Renal pelvis (tissue), 4 donors: Measurements from ENCODE around the gene GMCL1. TPM values are rescaled to one million over a fixed set of nuclear protein-coding genes. Genes with fewer than 3 reads are reported as not detected.
A peak's percentile ranks its signal among the peaks of the same experiment; 100 is the strongest.
"Not testable (repeated sequence)": the region's sequence is repeated elsewhere in the genome, so short reads cannot be mapped to it uniquely, and the experiment has no call there.

Experiments
- DNase-seq: peaks from one replicate; pipeline ENCODE4 v3.0.0-alpha.2; 2013
- polyA plus RNA-seq, 3 donors: library from polyadenylated mRNA; unstranded; fragments of 120-200 nt; gene quantifications; one replicate each; pipeline ENCODE4 v1.2.1, GENCODE V29; 2013; ENCODE audit not compliant: insufficient read length in 3 of 3

The GMCL1 gene
- polyA plus RNA-seq, 3 donors, result 22.6 to 34.2 (median 33.7) TPM

DNA sequence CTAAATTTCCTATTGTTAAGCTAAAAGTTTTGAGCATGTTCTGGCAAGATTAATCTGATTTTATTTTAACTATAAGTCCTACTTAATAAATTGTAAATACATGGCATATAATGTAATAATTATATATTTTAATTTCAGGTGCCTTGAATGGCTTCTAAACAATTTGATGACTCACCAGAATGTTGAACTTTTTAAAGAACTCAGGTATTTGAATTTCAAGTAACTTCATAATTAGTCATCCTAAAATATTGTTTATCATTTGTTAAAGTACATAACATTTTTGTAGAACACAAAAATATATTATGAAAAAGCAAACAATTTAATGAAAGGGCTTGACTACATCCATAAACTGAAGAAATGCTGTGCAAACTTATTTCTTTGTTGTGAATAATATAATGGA, 14.5 kb downstream of the GMCL1 start:
- DNase-seq, result no peak

DNA sequence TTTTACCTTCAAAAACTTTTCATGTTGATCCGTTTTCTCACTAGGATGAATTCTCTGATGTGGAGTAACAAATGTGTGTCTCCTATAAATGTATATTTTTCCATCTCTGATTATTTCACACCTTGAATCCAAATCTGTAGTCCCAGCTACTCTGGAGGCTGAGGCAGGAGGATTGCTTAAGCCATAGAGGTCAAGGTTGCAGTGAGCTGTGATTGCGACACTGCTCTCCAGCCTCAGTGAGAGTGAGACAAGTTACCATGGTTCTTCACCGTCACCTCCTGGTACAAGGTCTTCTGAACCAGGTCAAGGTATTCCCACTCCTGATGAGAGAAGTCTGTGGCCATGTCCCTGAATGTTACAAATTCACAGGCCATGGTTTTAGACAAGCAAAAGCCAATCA, 15.1 kb downstream of the GMCL1 start:
- no peak for DNase-seq

GRCh38 chr2:69846182-69847067, 17.0 kb downstream of the GMCL1 start:
- no peak for DNase-seq

DNA sequence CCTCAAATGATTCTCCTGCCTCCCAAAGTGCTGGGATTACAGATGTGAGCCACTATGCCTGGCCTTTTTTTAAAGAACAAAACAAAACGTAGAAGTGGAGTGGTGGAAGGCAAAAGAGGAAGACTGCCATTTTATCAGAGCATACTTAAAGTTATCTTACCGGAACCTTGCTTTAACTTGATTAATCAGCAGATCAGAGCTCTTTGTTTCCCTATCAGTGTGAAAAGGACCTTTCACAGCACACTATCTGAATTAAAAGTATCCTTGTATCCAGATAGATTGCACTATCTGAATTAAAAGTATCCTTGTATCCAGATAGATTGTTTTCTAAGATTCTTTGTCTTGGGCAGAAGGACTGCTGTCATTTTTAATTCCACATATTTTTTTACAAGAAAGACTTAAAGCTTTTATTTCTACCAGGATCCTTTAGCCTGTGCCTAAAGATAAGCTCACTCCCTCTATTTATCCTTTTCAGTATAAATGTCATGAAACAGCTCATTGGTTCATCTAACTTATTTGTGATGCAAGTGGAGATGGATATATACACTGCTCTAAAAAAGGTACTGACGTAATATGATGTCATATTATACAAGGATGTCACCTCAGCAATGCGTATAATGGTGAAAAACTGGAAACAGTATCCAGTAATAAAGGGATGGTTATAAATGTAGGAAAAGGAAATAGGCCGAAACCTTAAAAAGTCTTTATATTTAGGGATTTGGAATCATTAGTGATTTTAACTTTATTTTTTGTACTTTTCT, 17.8 kb downstream of the GMCL1 start:
- DNase-seq, result no peak

- DNase-seq, result no peak
Observed at GRCh38 chr2:69848186-69848790, 18.8 kb downstream of the GMCL1 start.

- DNase-seq, result no peak
Observed at GRCh38 chr2:69858261-69858660, 28.8 kb downstream of the GMCL1 start.

DNA sequence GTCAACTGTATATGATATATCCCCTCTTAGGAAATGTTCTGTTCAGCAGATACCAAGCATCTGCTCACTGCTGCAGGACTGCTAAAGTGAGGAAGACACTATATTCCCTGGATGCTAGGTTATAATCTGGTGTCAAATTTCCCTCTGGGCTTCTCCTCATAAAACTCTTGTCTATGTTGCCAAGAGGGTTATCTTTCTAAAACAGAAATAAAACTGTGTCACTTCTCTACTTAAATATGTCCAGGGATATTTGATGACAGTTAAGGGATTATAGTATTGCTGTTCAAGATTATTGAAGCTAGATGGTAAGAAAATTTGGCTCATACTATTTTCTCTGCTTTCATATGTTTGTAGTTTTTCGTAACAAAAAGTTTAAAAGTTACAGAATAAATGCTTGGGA, 33.8 kb downstream of the GMCL1 start:
- DNase-seq, result no peak

GRCh38 chr2:69888451-69888850, 59.0 kb downstream of the GMCL1 start:
- DNase-seq, result no peak

- DNase-seq, result no peak
Observed at GRCh38 chr2:69889302-69889701, 59.8 kb downstream of the GMCL1 start.

DNA sequence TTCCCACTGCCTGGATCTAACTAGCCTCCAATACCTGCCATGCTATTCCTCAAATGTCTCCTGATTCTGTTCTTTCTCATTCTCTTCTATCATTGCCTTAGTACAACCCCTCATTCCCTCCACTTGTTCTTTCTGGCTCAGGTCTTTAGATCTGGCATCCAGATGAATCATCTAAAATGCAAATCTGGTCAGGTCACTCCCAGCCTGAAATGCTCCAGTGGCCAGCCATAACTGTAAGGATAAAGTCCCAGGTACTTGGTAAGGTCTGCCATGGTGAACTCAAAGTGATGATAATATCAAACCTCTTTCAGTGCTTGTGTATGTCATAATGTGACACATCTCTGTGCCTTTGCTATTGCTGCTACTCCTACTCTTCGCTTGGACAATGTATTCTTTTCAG, 61.4 kb downstream of the GMCL1 start:
- no peak for DNase-seq

GRCh38 chr2:69892838-69893424, 63.5 kb downstream of the GMCL1 start:
- DNase-seq, result not testable (repeated sequence)

DNA sequence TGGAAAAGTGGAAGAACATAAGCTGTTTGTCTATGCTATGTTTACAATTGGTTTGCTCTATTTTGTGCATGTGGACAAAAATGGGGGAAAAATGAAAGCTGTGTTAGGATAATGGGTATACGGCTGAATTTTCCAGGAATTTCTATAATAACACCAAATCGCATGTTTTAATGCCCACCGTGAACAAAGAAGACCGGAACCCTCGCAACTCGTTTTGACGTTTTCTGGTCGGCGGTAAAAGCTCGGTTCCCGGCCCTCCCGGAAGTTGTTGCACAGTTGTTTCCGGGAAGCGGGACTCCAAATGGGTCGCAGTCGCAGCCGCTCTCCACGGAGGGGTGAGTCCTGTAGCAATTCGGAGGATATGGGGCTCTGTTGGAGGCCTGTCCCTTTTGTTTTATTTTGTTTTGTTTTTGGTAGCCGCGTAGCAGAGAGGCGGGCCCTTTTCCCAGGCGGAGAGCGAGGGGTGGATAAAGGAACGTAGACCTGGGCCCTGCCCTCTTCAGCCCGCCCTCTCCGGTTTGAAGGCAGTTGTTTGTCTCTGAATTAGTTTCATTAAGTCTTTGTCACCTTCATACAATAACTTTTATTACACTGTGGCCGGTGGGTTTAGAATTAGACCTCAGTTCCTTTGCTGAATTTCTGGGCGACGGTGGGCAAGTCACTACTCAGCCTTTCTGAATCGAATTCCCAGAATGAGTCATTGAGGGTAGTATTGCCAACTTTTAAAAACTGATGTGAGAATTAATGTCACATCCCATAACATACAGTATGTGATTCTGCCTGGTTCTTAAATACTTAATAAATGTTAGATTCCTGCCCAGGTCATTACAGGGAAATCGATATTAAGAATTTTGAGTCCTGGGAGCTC, 64.5 kb downstream of the GMCL1 start, which contains the start of gene SNRNP27:
TSS of gene SNRNP27 (plus strand) at position 273 of the 868 bp plus-strand sequence. CDS start at position 302, 29 bp downstream.
- peak; percentile 83 for DNase-seq

DNA sequence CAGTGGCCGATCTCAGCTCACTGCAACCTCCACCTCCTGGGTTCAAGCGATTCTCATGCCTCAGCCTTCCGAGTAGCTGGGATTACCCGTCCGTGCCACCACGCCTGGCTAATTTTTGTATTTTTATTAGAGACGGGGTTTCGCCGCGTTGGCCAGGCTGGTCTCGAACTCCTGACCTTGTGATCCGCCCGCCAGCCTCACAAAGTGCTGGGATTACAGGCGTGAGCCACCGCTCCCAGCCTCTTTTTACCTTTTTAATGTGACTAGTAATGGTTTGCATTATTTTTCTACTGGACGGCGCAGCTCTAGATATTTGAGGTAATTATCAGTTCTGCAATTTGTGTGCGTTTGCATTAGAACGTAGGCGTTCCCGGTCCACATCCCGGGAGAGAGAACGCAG, 65.3 kb downstream of the GMCL1 start:
- DNase-seq, result not testable (repeated sequence)

GRCh38 chr2:69902213-69902922, 72.9 kb downstream of the GMCL1 start:
- no peak for DNase-seq

DNA sequence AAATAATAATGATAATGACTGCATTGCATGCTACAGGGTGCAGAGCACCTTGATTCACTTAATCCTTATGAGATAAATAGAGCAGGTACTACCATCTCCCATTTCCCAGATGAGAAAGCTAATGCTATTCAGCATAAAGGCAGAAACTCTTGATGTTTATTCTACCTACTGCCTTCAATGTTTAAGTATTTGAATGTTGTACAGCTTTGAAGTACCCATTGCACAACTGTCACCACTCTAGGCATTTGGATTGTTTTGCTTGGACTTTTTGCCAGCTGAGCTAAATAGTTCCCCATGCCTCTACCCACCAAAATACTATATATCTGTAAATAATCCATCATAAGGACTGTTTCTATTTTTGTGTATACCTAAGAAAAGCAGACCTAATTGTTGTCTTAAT, 77.8 kb downstream of the GMCL1 start:
- DNase-seq, result no peak

GRCh38 chr2:69911985-69912563, 82.6 kb downstream of the GMCL1 start:
- peak; percentile 68 for DNase-seq

- DNase-seq, result peak; percentile 100
Observed at GRCh38 chr2:69914164-69914949, 84.9 kb downstream of the GMCL1 start.

DNA sequence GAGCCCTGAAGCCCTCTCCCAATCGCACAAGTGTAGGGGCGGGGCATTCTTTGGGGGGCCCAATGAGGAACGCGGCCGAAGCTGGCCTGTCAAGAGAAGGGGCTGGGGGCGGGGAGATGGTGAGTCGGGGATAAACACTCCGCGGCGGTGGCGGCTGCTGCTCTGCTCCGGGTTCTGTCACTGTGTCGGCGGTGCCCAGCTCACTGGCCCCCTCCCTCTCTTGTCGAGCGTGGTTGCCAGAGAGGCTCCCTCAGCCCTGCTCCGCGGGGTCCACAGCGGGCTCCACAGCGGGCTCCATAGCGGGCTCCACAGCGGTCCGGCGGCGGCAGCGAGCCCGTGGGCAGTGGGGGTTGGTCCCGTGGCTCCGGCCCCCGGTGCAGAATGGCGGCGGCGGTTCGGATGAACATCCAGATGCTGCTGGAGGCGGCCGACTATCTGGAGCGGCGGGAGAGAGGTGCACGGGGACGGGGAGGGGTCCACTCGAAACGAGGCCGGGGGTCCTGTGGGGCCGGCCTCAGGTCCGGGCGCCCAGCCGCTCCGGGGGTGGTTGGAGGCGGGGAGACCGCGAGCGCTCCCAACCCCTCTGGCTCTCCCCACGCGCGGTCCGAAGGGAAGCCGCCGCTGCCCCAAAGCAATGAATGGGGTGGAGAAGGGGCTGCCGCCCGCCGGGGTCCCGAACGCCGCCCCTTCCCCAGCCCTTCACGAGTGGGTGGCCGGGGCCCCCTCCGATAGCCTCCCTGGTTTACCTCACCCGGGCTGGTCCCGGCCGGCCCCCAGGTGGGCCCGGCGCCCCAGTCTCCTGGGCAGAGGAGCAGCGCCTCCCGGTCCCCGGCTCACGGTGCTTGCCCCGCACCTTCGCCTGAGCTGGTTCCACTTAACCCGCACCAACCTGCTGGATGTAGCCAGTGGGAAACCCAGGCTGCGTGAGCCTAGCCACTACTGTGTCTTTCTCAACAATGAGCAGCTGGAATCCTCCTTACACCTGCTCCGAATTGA, 85.8 kb downstream of the GMCL1 start, which contains the start of gene MXD1:
TSS of gene MXD1 (plus strand) at position 160 of the 996 bp plus-strand sequence. CDS start at position 382, 222 bp downstream.
- peak; percentile 16 for DNase-seq
